Ascending aorta (tissue), 2 donors: ENCODE data around the gene DHX35. TPM values are rescaled to one million over a fixed set of nuclear protein-coding genes. Genes with fewer than 3 reads are reported as not detected.

ENCODE experiments used
- DNase-seq, 2 donors: peaks; one replicate each; pipeline ENCODE4 v3.0.0-alpha.2; 2019; ENCODE audit warnings: low spot score in 2 of 2
- H3K27ac ChIP-seq, 2 donors: fragments of 200-600 bp; sonication (generic); one replicate each; pipeline ENCODE4 v1.5.1; 2016 to 2017; ENCODE audit warnings: mild to moderate bottlenecking in 1 of 2
- H3K27me3 ChIP-seq: fragments of 200-600 bp; sonication (generic); one replicate; pipeline ENCODE4 v1.5.1; 2017
- H3K36me3 ChIP-seq, 2 donors: fragments of 200-600 bp; sonication (generic); one replicate each; pipeline ENCODE4 v1.5.1; 2016
- H3K4me1 ChIP-seq, 2 donors: fragments of 200-600 bp; sonication (generic); one replicate each; pipeline ENCODE4 v1.5.1; 2016 to 2017; ENCODE audit warnings: mild to moderate bottlenecking in 1 of 2
- H3K4me3 ChIP-seq, 2 donors: fragments of 200-600 bp; sonication (generic); one replicate each; pipeline ENCODE4 v1.5.1; 2016 to 2017; ENCODE audit warnings: mild to moderate bottlenecking in 1 of 2
- H3K9me3 ChIP-seq, 2 donors: fragments of 200-600 bp; sonication (generic); one replicate each; pipeline ENCODE4 v1.5.1; 2016
- intact Hi-C: fragments of 100-400 bp; cut with DNase I; formaldehyde crosslinking; loops from one replicate; pipeline ENCODE4 v1.15.1; 2023
- total RNA-seq: library from RNA; depleted of rRNA; stranded (reverse); fragments of >200 nt; gene quantifications from one replicate; pipeline ENCODE4 v1.1.0, GENCODE V29; 2016
- TF ChIP-seq, protein P1 (sequence below), 3 experiments: fragments of 200-600 bp in 2 of 3; fragments of 450-650 bp in 1 of 3; sonication (generic) in 2 of 3; IDR thresholded peaks; one replicate each; pipeline ENCODE4 v1.5.1; 2016 to 2019; ENCODE audit warnings: antibody characterized with exemption in 3 of 3, mild to moderate bottlenecking in 1 of 3, moderate library complexity in 1 of 3

DHX35 gene
- total RNA-seq, 1 donor from 2014 or later = 35.3 TPM

DNA sequence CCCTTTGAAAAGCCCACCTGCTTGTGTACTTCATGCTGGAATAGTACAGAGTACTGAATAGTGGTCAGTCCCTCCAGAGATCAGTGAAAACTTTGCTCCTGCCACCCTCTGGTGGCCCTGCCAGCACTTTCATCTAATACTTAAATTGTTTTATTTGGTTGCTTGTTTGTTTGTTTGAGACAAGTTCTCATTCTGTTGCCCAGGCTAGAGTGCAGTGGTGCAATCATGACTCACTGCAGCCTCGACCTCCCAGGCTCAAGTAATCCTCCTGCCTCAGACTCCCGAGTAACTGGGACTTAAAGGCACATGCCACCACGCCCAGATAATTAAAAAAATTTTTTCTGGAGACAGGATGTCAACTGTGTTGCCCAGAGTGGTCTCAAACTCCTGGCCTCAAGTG lies 26.9 kb upstream of the DHX35 start:
- TF ChIP-seq, protein P1, sequence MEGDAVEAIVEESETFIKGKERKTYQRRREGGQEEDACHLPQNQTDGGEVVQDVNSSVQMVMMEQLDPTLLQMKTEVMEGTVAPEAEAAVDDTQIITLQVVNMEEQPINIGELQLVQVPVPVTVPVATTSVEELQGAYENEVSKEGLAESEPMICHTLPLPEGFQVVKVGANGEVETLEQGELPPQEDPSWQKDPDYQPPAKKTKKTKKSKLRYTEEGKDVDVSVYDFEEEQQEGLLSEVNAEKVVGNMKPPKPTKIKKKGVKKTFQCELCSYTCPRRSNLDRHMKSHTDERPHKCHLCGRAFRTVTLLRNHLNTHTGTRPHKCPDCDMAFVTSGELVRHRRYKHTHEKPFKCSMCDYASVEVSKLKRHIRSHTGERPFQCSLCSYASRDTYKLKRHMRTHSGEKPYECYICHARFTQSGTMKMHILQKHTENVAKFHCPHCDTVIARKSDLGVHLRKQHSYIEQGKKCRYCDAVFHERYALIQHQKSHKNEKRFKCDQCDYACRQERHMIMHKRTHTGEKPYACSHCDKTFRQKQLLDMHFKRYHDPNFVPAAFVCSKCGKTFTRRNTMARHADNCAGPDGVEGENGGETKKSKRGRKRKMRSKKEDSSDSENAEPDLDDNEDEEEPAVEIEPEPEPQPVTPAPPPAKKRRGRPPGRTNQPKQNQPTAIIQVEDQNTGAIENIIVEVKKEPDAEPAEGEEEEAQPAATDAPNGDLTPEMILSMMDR (IDR thresholded peaks at IDR 0.05) = no peak
- Histone ChIP-seq H3K27ac (no peak overlapping the region), H3K36me3 (no peaks in the 10 kb centered on the region), H3K4me1 (no peaks in the 10 kb centered on the region), H3K4me3 (no peak overlapping the region), H3K9me3 (no peaks in the 10 kb centered on the region), H3K27me3 (no peaks in the 10 kb centered on the region)
- no peak for DNase-seq
- intact Hi-C loops = no loop called here

DNA sequence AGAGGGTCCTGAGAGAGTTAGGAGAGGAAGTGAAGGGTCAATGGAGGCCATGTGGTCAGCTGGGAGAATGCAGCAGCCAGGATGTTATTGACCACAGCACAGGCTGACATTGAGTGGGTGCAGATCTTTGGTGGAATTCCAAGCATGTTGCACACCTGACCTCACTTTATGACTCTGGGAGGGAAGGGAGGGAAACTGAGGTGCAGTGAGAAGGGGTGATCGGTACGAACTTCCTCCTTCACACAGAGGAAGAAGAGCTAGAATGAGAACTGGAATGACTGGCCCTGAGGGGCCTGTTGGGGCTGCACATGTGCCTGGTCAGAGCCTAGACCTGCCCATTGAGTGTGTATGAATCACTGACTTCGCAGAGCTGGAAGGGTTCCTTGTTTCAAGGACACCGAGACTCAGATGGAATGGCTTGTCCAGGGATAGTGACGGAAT lies 26.2 kb upstream of the DHX35 start:
- intact Hi-C loops = no loop called here
- Histone ChIP-seq H3K4me1 (no peaks in the 10 kb centered on the region), H3K27ac (no peak overlapping the region), H3K36me3 (no peaks in the 10 kb centered on the region), H3K27me3 (no peaks in the 10 kb centered on the region), H3K4me3 (no peak overlapping the region), H3K9me3 (no peaks in the 10 kb centered on the region)
- DNase-seq = no peak
- TF ChIP-seq, protein P1 (IDR thresholded peaks at IDR 0.05) = no peak

DNA sequence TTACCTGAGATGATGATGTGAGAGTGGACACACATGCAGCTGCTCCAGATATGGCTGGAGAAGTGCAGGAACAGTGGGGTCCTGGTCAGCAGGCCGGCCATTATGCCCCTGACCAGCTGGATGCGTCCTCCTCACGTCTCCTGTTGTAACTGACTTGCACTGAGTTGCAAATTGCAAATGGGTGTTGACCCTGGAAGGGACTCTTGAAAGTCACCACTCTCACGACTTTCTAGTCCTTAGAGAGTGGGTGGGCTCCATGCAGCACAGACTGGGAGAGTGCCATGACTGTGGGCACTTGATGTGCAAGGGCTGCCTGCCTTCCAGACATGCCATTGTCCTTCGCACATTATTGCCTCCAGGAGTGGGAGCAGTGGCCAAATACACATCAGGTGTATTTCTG lies 25.1 kb upstream of the DHX35 start:
- no peak for DNase-seq
- Histone ChIP-seq H3K36me3 (no peaks in the 10 kb centered on the region), H3K27ac (no peak overlapping the region), H3K4me3 (no peak overlapping the region), H3K9me3 (no peaks in the 10 kb centered on the region), H3K4me1 (no peaks in the 10 kb centered on the region), H3K27me3 (no peaks in the 10 kb centered on the region)
- intact Hi-C loops = no loop called here
- TF ChIP-seq, protein P1 (IDR thresholded peaks at IDR 0.05) = no peak

DNA sequence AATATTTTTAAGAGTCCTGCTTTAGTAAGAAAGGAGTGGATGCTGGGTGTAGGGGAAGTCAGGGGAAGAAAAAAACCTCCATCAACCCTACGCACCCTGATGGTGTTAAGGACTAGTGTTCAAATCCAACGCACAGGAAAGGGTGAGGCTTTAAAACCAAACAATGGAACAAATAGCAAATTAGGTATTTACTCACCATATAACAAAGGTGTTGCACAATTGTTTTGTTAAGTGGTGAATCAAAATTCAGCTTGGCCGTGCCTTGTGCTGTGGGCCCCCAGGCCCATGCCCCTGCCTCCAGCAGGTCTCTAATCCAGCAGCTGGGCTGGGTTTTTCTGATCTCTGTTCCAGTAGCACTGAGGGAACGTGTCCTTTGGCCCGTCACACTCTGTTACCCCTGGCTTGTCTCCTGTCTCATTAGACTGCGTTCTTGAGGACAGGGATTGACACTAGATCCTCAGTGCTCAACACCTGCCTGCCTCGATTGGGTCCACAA lies 24.1 kb upstream of the DHX35 start:
- DNase-seq = no peak
- TF ChIP-seq, protein P1 (IDR thresholded peaks at IDR 0.05) = no peak
- H3K4me3 ChIP-seq = no peak overlapping the region
- no peaks in the 10 kb centered on the region for H3K4me1 ChIP-seq
- H3K36me3 ChIP-seq = no peaks in the 10 kb centered on the region
- intact Hi-C loops = no loop called here
- H3K27me3 ChIP-seq = no peaks in the 10 kb centered on the region
- no peak overlapping the region for H3K27ac ChIP-seq
- no peaks in the 10 kb centered on the region for H3K9me3 ChIP-seq

DNA sequence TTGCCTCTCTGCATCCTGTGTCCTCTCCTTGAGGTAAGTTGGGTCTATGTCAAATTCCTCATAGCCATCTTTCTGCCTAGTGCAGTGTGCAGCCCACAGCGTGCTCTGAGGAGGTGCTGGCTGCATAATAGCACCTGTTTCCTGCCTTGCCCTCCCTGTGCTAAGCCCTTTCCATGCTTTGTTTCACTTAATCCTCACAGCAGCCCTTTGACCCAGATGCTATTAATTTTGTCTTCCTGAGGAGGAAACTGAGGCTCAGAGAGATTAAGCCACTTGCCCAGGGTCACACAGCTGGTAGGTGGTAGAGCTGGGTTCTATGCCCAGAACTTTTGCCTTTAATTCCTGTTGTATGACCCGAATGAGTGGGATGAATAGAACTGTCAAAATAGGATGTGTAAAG lies 22.5 kb upstream of the DHX35 start:
- Histone ChIP-seq H3K36me3 (no peaks in the 10 kb centered on the region), H3K27me3 (no peaks in the 10 kb centered on the region), H3K4me1 (no peaks in the 10 kb centered on the region), H3K4me3 (no peak overlapping the region), H3K27ac (no peak overlapping the region), H3K9me3 (no peaks in the 10 kb centered on the region)
- TF ChIP-seq, protein P1 (IDR thresholded peaks at IDR 0.05) = no peak
- intact Hi-C loops = no loop called here
- no peak for DNase-seq

DNA sequence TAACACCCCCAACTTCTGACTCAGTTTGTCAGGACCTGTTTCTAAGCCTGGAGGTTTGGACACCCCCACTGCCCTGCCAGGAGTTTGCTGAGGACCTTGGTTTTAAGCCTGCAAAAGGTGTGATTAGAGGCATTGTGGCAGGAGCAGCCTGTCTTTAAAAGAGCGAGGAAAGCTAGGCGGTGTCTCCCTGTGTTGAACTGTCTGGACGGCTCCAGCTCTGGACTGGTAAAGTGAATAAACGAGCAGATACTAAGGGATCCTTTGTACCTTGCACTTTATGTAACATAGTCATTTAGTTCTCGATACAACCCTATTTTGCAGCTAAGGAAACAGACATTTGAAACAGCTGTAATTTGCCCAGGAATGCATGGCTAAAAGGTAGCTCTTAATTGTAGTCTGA lies 21.5 kb upstream of the DHX35 start:
- Histone ChIP-seq H3K9me3 (no peaks in the 10 kb centered on the region), H3K27ac (no peak overlapping the region), H3K27me3 (no peaks in the 10 kb centered on the region), H3K4me3 (no peak overlapping the region), H3K36me3 (no peaks in the 10 kb centered on the region), H3K4me1 (no peaks in the 10 kb centered on the region)
- intact Hi-C loops = no loop called here
- no peak for DNase-seq
- TF ChIP-seq, protein P1 (IDR thresholded peaks at IDR 0.05) = no peak
